ENCODE measurements around the gene MDP1.

The MDP1 gene

GRCh38 chr14:24240110-24240918 lies 24.4 kb upstream of the MDP1 start:
- Histone ChIP-seq H3K4me1 (ENCODE audit: insufficient read depth, low read length) (peaks cover 6% of the 10 kb centered on the region; the same call in 1 of the 2 replicates), H3K36me3 (ENCODE audit: insufficient read depth, low read length) (peaks cover 32% of the 10 kb centered on the region), H3K9ac (ENCODE audit: low read depth, low read length) (no peak overlapping the region), H3K9me3 (ENCODE audit: control insufficient read depth, insufficient read depth, low read length) (no peaks in the 10 kb centered on the region)

- Histone ChIP-seq H3K4me1 (ENCODE audit: insufficient read depth, low read length) (peaks cover 3% of the 10 kb centered on the region; the same call in 1 of the 2 replicates), H3K9ac (ENCODE audit: low read depth, low read length) (no peak overlapping the region), H3K9me3 (ENCODE audit: control insufficient read depth, insufficient read depth, low read length) (no peaks in the 10 kb centered on the region), H3K36me3 (ENCODE audit: insufficient read depth, low read length) (peaks cover 34% of the 10 kb centered on the region)
Observed at GRCh38 chr14:24238527-24239037, 22.7 kb upstream of the MDP1 start.

- Histone ChIP-seq H3K4me1 (ENCODE audit: insufficient read depth, low read length) (no peaks in the 10 kb centered on the region), H3K9ac (ENCODE audit: low read depth, low read length) (no peak overlapping the region), H3K9me3 (ENCODE audit: control insufficient read depth, insufficient read depth, low read length) (no peaks in the 10 kb centered on the region), H3K36me3 (ENCODE audit: insufficient read depth, low read length) (peaks cover 34% of the 10 kb centered on the region)
Observed at GRCh38 chr14:24238123-24238522, 22.3 kb upstream of the MDP1 start.

GRCh38 chr14:24237463-24237955 lies 21.6 kb upstream of the MDP1 start:
- Histone ChIP-seq H3K9ac (ENCODE audit: low read depth, low read length) (no peak overlapping the region), H3K9me3 (ENCODE audit: control insufficient read depth, insufficient read depth, low read length) (no peaks in the 10 kb centered on the region), H3K4me1 (ENCODE audit: insufficient read depth, low read length) (no peaks in the 10 kb centered on the region), H3K36me3 (ENCODE audit: insufficient read depth, low read length) (peaks cover 34% of the 10 kb centered on the region)

GRCh38 chr14:24236689-24237462 lies 21.0 kb upstream of the MDP1 start:
- Histone ChIP-seq H3K9ac (ENCODE audit: low read depth, low read length) (no peak overlapping the region), H3K9me3 (ENCODE audit: control insufficient read depth, insufficient read depth, low read length) (no peaks in the 10 kb centered on the region), H3K36me3 (ENCODE audit: insufficient read depth, low read length) (peaks cover 34% of the 10 kb centered on the region), H3K4me1 (ENCODE audit: insufficient read depth, low read length) (no peaks in the 10 kb centered on the region)

GRCh38 chr14:24235804-24236688 lies 20.2 kb upstream of the MDP1 start:
- Histone ChIP-seq H3K9ac (ENCODE audit: low read depth, low read length) (no peak overlapping the region), H3K9me3 (ENCODE audit: control insufficient read depth, insufficient read depth, low read length) (no peaks in the 10 kb centered on the region), H3K4me1 (ENCODE audit: insufficient read depth, low read length) (no peaks in the 10 kb centered on the region), H3K36me3 (ENCODE audit: insufficient read depth, low read length) (peaks cover 34% of the 10 kb centered on the region)

GRCh38 chr14:24234095-24235005 lies 18.5 kb upstream of the MDP1 start:
- Histone ChIP-seq H3K4me1 (ENCODE audit: insufficient read depth, low read length) (no peaks in the 10 kb centered on the region), H3K9ac (ENCODE audit: low read depth, low read length) (no peak overlapping the region), H3K36me3 (ENCODE audit: insufficient read depth, low read length) (peaks cover 25% of the 10 kb centered on the region), H3K9me3 (ENCODE audit: control insufficient read depth, insufficient read depth, low read length) (no peaks in the 10 kb centered on the region)

- no peaks in the 10 kb centered on the region for H3K4me1 ChIP-seq (ENCODE audit: insufficient read depth, low read length)
Observed at GRCh38 chr14:24233538-24233866, 17.6 kb upstream of the MDP1 start.

GRCh38 chr14:24232645-24233537 lies 17.0 kb upstream of the MDP1 start, which contains the start of gene GMPR2:
Gene GMPR2 (plus strand): TSS chr14:24232929. CDS start chr14:24233254, 325 bp downstream.
- no peaks in the 10 kb centered on the region for H3K9me3 ChIP-seq (ENCODE audit: control insufficient read depth, insufficient read depth, low read length)
- peaks cover 23% of the 10 kb centered on the region for H3K36me3 ChIP-seq (ENCODE audit: insufficient read depth, low read length)
- peak within 1 kb of the TSS; percentile 97 for H3K9ac ChIP-seq (ENCODE audit: low read depth, low read length)
- no peaks in the 10 kb centered on the region for H3K4me1 ChIP-seq (ENCODE audit: insufficient read depth, low read length)

More at GRCh38 chr14:24233538-24233866, 17.6 kb upstream of the MDP1 start:
- Histone ChIP-seq H3K36me3 (ENCODE audit: insufficient read depth, low read length) (peaks cover 23% of the 10 kb centered on the region), H3K9ac (ENCODE audit: low read depth, low read length) (peak overlapping the region; percentile 97), H3K9me3 (ENCODE audit: control insufficient read depth, insufficient read depth, low read length) (no peaks in the 10 kb centered on the region)

GRCh38 chr14:24232121-24232644 lies 16.3 kb upstream of the MDP1 start, which contains the start of gene NEDD8:
Gene NEDD8 (minus strand): TSS chr14:24232367. CDS start chr14:24232267, 100 bp downstream.
- peaks cover 20% of the 10 kb centered on the region for H3K36me3 ChIP-seq (ENCODE audit: insufficient read depth, low read length)
- no peaks in the 10 kb centered on the region for H3K9me3 ChIP-seq (ENCODE audit: control insufficient read depth, insufficient read depth, low read length)
- no peaks in the 10 kb centered on the region for H3K4me1 ChIP-seq (ENCODE audit: insufficient read depth, low read length)
- peak within 1 kb of the TSS; percentile 97 for H3K9ac ChIP-seq (ENCODE audit: low read depth, low read length)

GRCh38 chr14:24231263-24232120 lies 15.6 kb upstream of the MDP1 start:
- no peaks in the 10 kb centered on the region for H3K9me3 ChIP-seq (ENCODE audit: control insufficient read depth, insufficient read depth, low read length)
- no peaks in the 10 kb centered on the region for H3K4me1 ChIP-seq (ENCODE audit: insufficient read depth, low read length)
- H3K36me3 ChIP-seq (ENCODE audit: insufficient read depth, low read length): peaks cover 14% of the 10 kb centered on the region
- peak overlapping the region; percentile 97 for H3K9ac ChIP-seq (ENCODE audit: low read depth, low read length)
